HEK293 (cell line): Measurements from ENCODE around the gene PSMB9.

ENCODE experiments used
- EGR2 ChIP-seq: fragments of 450-650 bp; formaldehyde crosslinking; IDR thresholded peaks from 2 replicates; pipeline ENCODE4 v1.5.1; 2016; ENCODE audit warnings: low read depth, missing biosample characterization, missing genetic modification characterization
- FEZF1 ChIP-seq: fragments of 450-650 bp; formaldehyde crosslinking; IDR thresholded peaks from 2 replicates; pipeline ENCODE4 v1.5.1; 2016; ENCODE audit warnings: missing biosample characterization, missing genetic modification characterization
- GLI2 ChIP-seq: fragments of 450-650 bp; formaldehyde crosslinking; IDR thresholded peaks from 2 replicates; pipeline ENCODE4; 2017; ENCODE audit warnings: missing biosample characterization, missing genetic modification characterization, low read depth, borderline replicate concordance
- HIC1 ChIP-seq: fragments of 450-650 bp; formaldehyde crosslinking; IDR thresholded peaks from 2 replicates; pipeline ENCODE4 v1.5.1; 2016; ENCODE audit warnings: missing biosample characterization, missing genetic modification characterization
- KLF1 ChIP-seq: fragments of 450-650 bp; formaldehyde crosslinking; IDR thresholded peaks from 2 replicates; pipeline ENCODE4 v1.5.1; 2016; ENCODE audit warnings: missing biosample characterization, missing genetic modification characterization
- KLF9 ChIP-seq: fragments of 450-650 bp; formaldehyde crosslinking; IDR thresholded peaks from 2 replicates; pipeline ENCODE4 v1.5.1; 2016; ENCODE audit warnings: missing biosample characterization, missing genetic modification characterization, low read depth
- MZF1 ChIP-seq: fragments of 450-650 bp; formaldehyde crosslinking; IDR thresholded peaks from 2 replicates; pipeline ENCODE4 v1.5.1; 2017; ENCODE audit warnings: missing biosample characterization, missing genetic modification characterization, borderline replicate concordance
- REPIN1 ChIP-seq: fragments of 450-650 bp; formaldehyde crosslinking; IDR thresholded peaks from 2 replicates; pipeline ENCODE4 v1.5.1; 2017; ENCODE audit warnings: missing biosample characterization, missing genetic modification characterization, low read depth
- ZBTB1 ChIP-seq: fragments of 450-650 bp; formaldehyde crosslinking; IDR thresholded peaks from 2 replicates; pipeline ENCODE4 v1.5.1; 2016; ENCODE audit warnings: missing biosample characterization, missing genetic modification characterization
- ZBTB44 ChIP-seq: fragments of 450-650 bp; IDR thresholded peaks from 2 replicates; pipeline ENCODE4 v1.5.1; 2018; ENCODE audit warnings: missing biosample characterization, mild to moderate bottlenecking, missing genetic modification characterization
- ZBTB7A ChIP-seq: fragments of 450-650 bp; formaldehyde crosslinking; IDR thresholded peaks from 2 replicates; pipeline ENCODE4 v1.5.1; 2016; ENCODE audit warnings: low read depth, missing biosample characterization, missing genetic modification characterization
- ZBTB8A ChIP-seq: fragments of 450-650 bp; formaldehyde crosslinking; IDR thresholded peaks from 2 replicates; pipeline ENCODE4 v1.5.1; 2016; ENCODE audit warnings: missing biosample characterization, missing genetic modification characterization
- ZNF311 ChIP-seq: fragments of 450-650 bp; formaldehyde crosslinking; IDR thresholded peaks from 2 replicates; pipeline ENCODE4 v1.5.1; 2017; ENCODE audit warnings: missing biosample characterization, missing genetic modification characterization, borderline replicate concordance
- ZNF341 ChIP-seq: fragments of 450-650 bp; formaldehyde crosslinking; IDR thresholded peaks from 2 replicates; pipeline ENCODE4; 2016; ENCODE audit warnings: low read depth, missing biosample characterization, missing genetic modification characterization
- ZNF350 ChIP-seq: fragments of 450-650 bp; formaldehyde crosslinking; IDR thresholded peaks from 2 replicates; pipeline ENCODE4 v1.5.0; 2017; ENCODE audit warnings: missing biosample characterization, mild to moderate bottlenecking, missing genetic modification characterization
- ZNF404 ChIP-seq: fragments of 450-650 bp; formaldehyde crosslinking; IDR thresholded peaks from 2 replicates; pipeline ENCODE4 v1.5.1; 2017; ENCODE audit warnings: missing biosample characterization, missing genetic modification characterization
- ZNF501 ChIP-seq: fragments of 450-650 bp; formaldehyde crosslinking; IDR thresholded peaks from 2 replicates; pipeline ENCODE4 v1.5.1; 2016; ENCODE audit warnings: missing biosample characterization, missing genetic modification characterization
- ZNF544 ChIP-seq: fragments of 450-650 bp; formaldehyde crosslinking; IDR thresholded peaks from 2 replicates; pipeline ENCODE4 v1.5.0; 2017; ENCODE audit warnings: missing biosample characterization, missing genetic modification characterization
- ZNF549 ChIP-seq: fragments of 450-650 bp; IDR thresholded peaks from 2 replicates; pipeline ENCODE4 v1.5.1; 2018; ENCODE audit warnings: missing biosample characterization, missing genetic modification characterization, mild to moderate bottlenecking, inconsistent platforms, moderate library complexity
- ZNF600 ChIP-seq: fragments of 450-650 bp; formaldehyde crosslinking; IDR thresholded peaks from 2 replicates; pipeline ENCODE4 v1.5.1; 2016; ENCODE audit warnings: missing biosample characterization, missing genetic modification characterization
- ZNF660 ChIP-seq: fragments of 450-650 bp; IDR thresholded peaks from 2 replicates; pipeline ENCODE4 v1.5.1; 2018; ENCODE audit warnings: missing biosample characterization, mild to moderate bottlenecking, missing genetic modification characterization
- ZNF664 ChIP-seq: fragments of 450-650 bp; formaldehyde crosslinking; IDR thresholded peaks from 2 replicates; pipeline ENCODE4 v1.5.1; 2016; ENCODE audit warnings: missing biosample characterization, missing genetic modification characterization
- ZNF670 ChIP-seq: fragments of 450-650 bp; formaldehyde crosslinking; IDR thresholded peaks from 2 replicates; pipeline ENCODE4 v1.5.1; 2016; ENCODE audit warnings: missing biosample characterization, missing genetic modification characterization, low read depth
- ZNF76 ChIP-seq: fragments of 450-650 bp; formaldehyde crosslinking; IDR thresholded peaks from 2 replicates; pipeline ENCODE4; 2016; ENCODE audit warnings: low read depth, missing biosample characterization, missing genetic modification characterization, borderline replicate concordance
- ZNF792 ChIP-seq: fragments of 450-650 bp; formaldehyde crosslinking; IDR thresholded peaks from 2 replicates; pipeline ENCODE4 v1.5.1; 2016; ENCODE audit warnings: missing biosample characterization, missing genetic modification characterization
- ZSCAN18 ChIP-seq: fragments of 450-650 bp; formaldehyde crosslinking; IDR thresholded peaks from 2 replicates; pipeline ENCODE4 v1.5.1; 2016; ENCODE audit warnings: missing biosample characterization, missing genetic modification characterization
- ZSCAN5A ChIP-seq: fragments of 450-650 bp; formaldehyde crosslinking; IDR thresholded peaks from 2 replicates; pipeline ENCODE4 v1.5.1; 2016; ENCODE audit warnings: missing biosample characterization, missing genetic modification characterization
- TF ChIP-seq, protein P1 (sequence below): fragments of 450-650 bp; formaldehyde crosslinking; IDR thresholded peaks from 2 replicates; pipeline ENCODE4 v1.5.1; 2016; ENCODE audit warnings: missing biosample characterization, missing genetic modification characterization

Gene PSMB9

DNA sequence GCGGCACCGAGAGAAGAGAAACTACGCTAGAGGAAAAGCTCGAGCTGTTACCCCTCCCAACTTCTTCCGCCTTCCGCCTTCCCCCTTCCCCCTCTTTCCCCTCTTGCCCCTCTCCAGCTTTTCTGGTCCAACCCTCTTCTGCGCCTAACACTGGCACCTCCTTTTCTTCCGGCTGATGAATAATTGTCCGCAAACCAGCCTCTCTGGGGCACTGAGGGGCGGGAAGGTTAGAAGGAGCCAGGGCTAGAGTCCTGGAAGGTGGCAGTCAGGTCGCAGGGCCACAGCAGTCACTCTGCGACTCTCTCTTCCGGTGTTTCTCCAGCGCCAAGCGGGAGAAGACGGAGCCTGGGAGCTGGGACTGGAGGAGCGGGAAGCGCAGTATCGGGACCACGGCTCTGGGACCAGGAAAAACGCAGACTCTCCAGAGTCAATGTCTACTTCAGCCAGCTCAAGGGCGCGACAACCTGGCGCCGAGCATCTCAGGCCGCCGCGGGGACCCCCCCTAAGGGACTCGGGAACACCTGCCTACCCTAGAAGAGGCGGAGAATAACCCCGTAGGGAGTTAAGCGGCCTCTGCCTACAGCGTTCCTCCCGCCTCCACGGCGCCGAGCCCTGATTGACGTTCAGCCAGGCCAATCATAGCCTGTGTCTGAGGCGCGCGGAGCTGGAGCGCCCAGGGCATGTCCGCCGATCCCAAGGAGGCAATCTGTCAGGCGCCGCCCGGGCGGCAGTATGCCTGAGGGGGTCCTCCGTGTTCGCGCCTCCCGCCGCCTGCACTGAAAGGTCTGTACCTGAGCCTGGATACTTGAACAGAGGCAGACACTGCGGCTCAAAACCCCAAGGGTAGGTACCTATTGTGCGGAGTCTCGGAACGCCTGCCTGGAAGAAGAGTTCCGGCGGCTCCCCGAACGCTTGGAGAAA lies 40.4 kb downstream of the PSMB9 start (continued):
- TF ChIP-seq, protein P1, sequence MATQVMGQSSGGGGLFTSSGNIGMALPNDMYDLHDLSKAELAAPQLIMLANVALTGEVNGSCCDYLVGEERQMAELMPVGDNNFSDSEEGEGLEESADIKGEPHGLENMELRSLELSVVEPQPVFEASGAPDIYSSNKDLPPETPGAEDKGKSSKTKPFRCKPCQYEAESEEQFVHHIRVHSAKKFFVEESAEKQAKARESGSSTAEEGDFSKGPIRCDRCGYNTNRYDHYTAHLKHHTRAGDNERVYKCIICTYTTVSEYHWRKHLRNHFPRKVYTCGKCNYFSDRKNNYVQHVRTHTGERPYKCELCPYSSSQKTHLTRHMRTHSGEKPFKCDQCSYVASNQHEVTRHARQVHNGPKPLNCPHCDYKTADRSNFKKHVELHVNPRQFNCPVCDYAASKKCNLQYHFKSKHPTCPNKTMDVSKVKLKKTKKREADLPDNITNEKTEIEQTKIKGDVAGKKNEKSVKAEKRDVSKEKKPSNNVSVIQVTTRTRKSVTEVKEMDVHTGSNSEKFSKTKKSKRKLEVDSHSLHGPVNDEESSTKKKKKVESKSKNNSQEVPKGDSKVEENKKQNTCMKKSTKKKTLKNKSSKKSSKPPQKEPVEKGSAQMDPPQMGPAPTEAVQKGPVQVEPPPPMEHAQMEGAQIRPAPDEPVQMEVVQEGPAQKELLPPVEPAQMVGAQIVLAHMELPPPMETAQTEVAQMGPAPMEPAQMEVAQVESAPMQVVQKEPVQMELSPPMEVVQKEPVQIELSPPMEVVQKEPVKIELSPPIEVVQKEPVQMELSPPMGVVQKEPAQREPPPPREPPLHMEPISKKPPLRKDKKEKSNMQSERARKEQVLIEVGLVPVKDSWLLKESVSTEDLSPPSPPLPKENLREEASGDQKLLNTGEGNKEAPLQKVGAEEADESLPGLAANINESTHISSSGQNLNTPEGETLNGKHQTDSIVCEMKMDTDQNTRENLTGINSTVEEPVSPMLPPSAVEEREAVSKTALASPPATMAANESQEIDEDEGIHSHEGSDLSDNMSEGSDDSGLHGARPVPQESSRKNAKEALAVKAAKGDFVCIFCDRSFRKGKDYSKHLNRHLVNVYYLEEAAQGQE = peak; percentile 48; the same call in 1 of the 2 replicates
- TF ChIP-seq REPIN1 (no peak), FEZF1 (tag by site-specific recombination) (no peak; the same call in 1 of the 2 replicates), ZBTB7A (tag by site-specific recombination) (0 out of 2 replicates have a peak, but pooled peaks have one; percentile 53), ZNF311 (tag by site-specific recombination) (no peak), ZNF341 (tag by site-specific recombination) (peak; percentile 55), ZNF600 (peak; percentile 73), ZBTB8A (tag by site-specific recombination) (peak; percentile 82), EGR2 (0 out of 2 replicates have a peak, but pooled peaks have one; percentile 46), ZNF664 (no peak), ZNF549 (no peak), KLF9 (tag by site-specific recombination) (peak; percentile 21), ZNF660 (tag by site-specific recombination) (peak; percentile 61), ZNF76 (tag by site-specific recombination) (peak; percentile 64; the same call in 1 of the 2 replicates), ZBTB1 (tag by site-specific recombination) (no peak), ZNF792 (tag by site-specific recombination) (no peak), ZBTB44 (no peak), ZNF544 (no peak), ZSCAN18 (no peak), ZSCAN5A (tag by site-specific recombination) (no peak), ZNF670 (tag by site-specific recombination) (no peak), ZNF501 (tag by site-specific recombination) (peak; percentile 87), GLI2 (tag by site-specific recombination) (no peak), MZF1 (0 out of 2 replicates have a peak, but pooled peaks have one; percentile 14), ZNF350 (tag by site-specific recombination) (no peak), ZNF404 (tag by site-specific recombination) (no peak), KLF1 (tag by site-specific recombination) (peak; percentile 56), HIC1 (tag by site-specific recombination) (peak; percentile 94)
